ENCODE results near the gene FGF11. TPM values are rescaled to one million over a fixed set of nuclear protein-coding genes. Genes with fewer than 3 reads are reported as not detected.
A peak's percentile ranks its signal among the peaks of the same experiment; 100 is the strongest.

Gene FGF11
- total and polyA plus RNA-seq, 2 of the 13 experiments (the other 11 are each of a cell fraction or from before 2014, with no cell fraction given), result 0.20 to 7.6 TPM

DNA sequence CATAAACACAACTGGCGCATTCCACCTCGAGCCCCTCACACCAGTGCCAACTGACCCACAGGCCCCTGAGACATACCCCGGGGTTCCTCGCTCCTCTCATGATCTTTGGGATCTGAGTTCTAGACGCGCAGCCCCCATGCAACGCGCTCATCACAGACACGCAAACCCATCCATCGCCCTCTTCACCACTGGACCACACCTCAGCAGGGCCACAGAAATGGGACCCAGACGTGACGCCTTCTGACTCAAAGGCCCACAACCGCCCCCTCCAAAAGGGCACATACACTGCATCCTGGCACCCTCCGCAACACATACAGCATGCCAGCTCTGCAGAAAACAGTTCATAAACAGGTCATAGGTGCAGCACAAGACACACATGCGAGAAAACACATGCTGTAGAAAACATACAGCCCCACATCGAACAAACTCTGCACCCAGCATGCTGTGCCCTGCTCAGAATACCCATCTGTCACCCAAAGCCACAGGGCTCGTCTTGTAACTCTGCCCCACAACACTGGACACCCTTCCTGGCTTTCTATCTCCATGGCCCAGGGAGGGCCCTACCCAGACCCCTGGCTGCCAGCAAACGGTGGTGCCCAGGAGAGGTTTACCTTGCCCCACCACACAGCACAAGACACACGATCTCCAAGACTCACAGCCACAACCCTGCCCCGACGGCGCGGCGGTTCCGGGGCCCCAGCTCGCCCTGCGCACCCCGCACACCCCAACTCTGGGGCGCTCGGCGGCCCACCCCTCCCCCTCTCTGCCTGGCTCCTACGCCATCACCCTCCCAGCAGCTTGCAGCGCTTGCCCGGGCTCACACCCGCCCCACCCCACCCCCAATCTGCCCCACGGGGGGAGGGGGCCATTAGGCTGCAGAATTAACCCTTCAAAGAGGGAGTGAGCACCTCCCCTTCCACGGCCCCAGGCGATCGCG is 39.2 kb downstream of the FGF11 start (continued):
- TF ChIP-seq, protein P1, sequence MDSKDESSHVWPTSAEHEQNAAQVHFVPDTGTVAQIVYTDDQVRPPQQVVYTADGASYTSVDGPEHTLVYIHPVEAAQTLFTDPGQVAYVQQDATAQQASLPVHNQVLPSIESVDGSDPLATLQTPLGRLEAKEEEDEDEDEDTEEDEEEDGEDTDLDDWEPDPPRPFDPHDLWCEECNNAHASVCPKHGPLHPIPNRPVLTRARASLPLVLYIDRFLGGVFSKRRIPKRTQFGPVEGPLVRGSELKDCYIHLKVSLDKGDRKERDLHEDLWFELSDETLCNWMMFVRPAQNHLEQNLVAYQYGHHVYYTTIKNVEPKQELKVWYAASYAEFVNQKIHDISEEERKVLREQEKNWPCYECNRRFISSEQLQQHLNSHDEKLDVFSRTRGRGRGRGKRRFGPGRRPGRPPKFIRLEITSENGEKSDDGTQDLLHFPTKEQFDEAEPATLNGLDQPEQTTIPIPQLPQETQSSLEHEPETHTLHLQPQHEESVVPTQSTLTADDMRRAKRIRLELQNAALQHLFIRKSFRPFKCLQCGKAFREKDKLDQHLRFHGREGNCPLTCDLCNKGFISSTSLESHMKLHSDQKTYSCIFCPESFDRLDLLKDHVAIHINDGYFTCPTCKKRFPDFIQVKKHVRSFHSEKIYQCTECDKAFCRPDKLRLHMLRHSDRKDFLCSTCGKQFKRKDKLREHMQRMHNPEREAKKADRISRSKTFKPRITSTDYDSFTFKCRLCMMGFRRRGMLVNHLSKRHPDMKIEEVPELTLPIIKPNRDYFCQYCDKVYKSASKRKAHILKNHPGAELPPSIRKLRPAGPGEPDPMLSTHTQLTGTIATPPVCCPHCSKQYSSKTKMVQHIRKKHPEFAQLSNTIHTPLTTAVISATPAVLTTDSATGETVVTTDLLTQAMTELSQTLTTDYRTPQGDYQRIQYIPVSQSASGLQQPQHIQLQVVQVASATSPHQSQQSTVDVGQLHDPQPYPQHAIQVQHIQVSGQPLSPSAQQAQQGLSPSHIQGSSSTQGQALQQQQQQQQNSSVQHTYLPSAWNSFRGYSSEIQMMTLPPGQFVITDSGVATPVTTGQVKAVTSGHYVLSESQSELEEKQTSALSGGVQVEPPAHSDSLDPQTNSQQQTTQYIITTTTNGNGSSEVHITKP (CRISPR knock-in tag; IDR thresholded peaks at IDR 0.05; ENCODE audit: low read depth), result peak; percentile 32; the same call in 1 of the 2 replicates
- TF ChIP-seq MXD4 (CRISPR knock-in tag; IDR thresholded peaks at IDR 0.05), result no peak
- TF ChIP-seq NFKB2 (CRISPR knock-in tag; IDR thresholded peaks at IDR 0.05; ENCODE audit: borderline replicate concordance), result no peak
- TF ChIP-seq ZNF737 (CRISPR knock-in tag; IDR thresholded peaks at IDR 0.05; ENCODE audit: borderline replicate concordance), result no peak
- no peak for TF ChIP-seq MEIS1 (CRISPR knock-in tag; IDR thresholded peaks at IDR 0.05; ENCODE audit: borderline replicate concordance)
- no peak for TF ChIP-seq ZNF749 (CRISPR knock-in tag; IDR thresholded peaks at IDR 0.05; ENCODE audit: borderline replicate concordance)
- 0 out of 2 replicates have a peak, but pooled peaks have one; percentile 23 for TF ChIP-seq HOXD1 (CRISPR knock-in tag; IDR thresholded peaks at IDR 0.05)
- TF ChIP-seq ZNF616 (CRISPR knock-in tag; IDR thresholded peaks at IDR 0.05; ENCODE audit: low read depth), result no peak
- 0 out of 2 replicates have a peak, but pooled peaks have one; percentile 49 for TF ChIP-seq ZNF446 (CRISPR knock-in tag; IDR thresholded peaks at IDR 0.05)
- TF ChIP-seq, protein P2, sequence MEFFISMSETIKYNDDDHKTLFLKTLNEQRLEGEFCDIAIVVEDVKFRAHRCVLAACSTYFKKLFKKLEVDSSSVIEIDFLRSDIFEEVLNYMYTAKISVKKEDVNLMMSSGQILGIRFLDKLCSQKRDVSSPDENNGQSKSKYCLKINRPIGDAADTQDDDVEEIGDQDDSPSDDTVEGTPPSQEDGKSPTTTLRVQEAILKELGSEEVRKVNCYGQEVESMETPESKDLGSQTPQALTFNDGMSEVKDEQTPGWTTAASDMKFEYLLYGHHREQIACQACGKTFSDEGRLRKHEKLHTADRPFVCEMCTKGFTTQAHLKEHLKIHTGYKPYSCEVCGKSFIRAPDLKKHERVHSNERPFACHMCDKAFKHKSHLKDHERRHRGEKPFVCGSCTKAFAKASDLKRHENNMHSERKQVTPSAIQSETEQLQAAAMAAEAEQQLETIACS (CRISPR knock-in tag; IDR thresholded peaks at IDR 0.05), result no peak
- 0 out of 2 replicates have a peak, but pooled peaks have one; percentile 35 for TF ChIP-seq ZSCAN21 (CRISPR knock-in tag; IDR thresholded peaks at IDR 0.05; ENCODE audit: borderline replicate concordance)
- TF ChIP-seq ZBTB44 (CRISPR knock-in tag; IDR thresholded peaks at IDR 0.05), result no peak
- TF ChIP-seq MAZ (IDR thresholded peaks at IDR 0.05; ENCODE audit: borderline replicate concordance, low read depth, low read length), result no peak
- TF ChIP-seq MAZ (CRISPR knock-in tag; IDR thresholded peaks at IDR 0.05; ENCODE audit: low read depth), result no peak
- TF ChIP-seq ZFX (CRISPR knock-in tag; IDR thresholded peaks at IDR 0.05; ENCODE audit: low read depth), result peak; percentile 23; the same call in 1 of the 2 replicates
- TF ChIP-seq KMT2B (CRISPR knock-in tag; IDR thresholded peaks at IDR 0.05), result no peak
- TF ChIP-seq ZFAT (CRISPR knock-in tag; conservative IDR thresholded peaks at IDR 0.05), result no peak
- no peak for TF ChIP-seq ZNF326 (CRISPR knock-in tag; IDR thresholded peaks at IDR 0.05; ENCODE audit: borderline replicate concordance)
- no peak for TF ChIP-seq SNAI1 (CRISPR knock-in tag; IDR thresholded peaks at IDR 0.05; ENCODE audit: borderline replicate concordance)
- TF ChIP-seq ZNF792 (CRISPR knock-in tag; IDR thresholded peaks at IDR 0.05), result no peak

All from HepG2 (cell line).